GM18951 (cell line): ENCODE data around the gene TMEM242.

Source experiments
- POLR2A ChIP-seq: IDR thresholded peaks from 4 replicates; pipeline ENCODE4 v1.6.1; 2011; ENCODE audit warnings: mild to moderate bottlenecking; ENCODE audit not compliant: insufficient read length, insufficient read depth; ENCODE audit errors: extremely low read depth
- in situ Hi-C: fragments of 300-500 bp; cut with MboI; formaldehyde crosslinking; loops from one replicate; pipeline ENCODE4 v1.12.0; 2022; ENCODE audit warnings: low sequenced_read_pairs, mixed read lengths, inconsistent platforms; ENCODE audit not compliant: unreplicated experiment

Gene TMEM242

DNA sequence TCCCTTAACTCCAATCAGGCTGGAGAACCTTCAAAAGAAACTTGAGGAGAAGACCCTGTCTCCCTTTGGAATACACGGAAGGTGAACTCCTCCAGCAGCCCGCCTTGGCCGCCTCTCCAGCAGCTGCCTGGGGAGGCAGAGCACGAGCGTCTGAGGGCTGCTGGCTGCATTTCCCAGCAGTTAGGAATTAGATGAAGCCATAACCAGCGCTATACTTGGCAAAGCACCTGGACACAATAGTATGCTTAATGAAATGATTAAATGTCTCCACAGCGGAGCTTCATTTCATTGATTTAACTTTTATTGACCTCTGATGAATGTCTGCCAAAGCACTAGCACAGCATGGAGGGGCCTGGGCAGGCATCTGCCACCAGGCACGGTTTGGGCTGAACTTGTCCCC lies 73.5 kb downstream of the TMEM242 start:
- in situ Hi-C loops = no loop called here
- no peak for TF ChIP-seq POLR2A

DNA sequence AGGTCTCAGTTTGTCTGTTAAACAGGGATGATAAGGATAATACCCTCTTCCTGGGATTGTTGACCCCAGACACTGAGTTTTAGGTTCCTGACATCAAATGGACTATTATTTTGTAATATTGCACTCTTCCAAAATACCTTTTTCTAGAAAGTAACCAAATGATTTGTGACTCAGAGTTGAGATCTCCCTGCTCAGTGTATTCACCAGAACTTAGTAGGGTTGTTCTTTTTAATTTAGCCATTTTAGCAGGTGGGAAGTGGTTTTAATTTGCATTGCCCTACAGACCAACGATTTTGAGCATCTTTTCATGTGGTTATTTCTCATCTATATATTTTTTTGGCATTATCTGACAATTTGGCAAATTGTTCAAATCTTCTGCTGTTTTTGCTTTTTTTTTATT lies 75.1 kb downstream of the TMEM242 start:
- TF ChIP-seq POLR2A = no peak
- in situ Hi-C loops = no loop called here

DNA sequence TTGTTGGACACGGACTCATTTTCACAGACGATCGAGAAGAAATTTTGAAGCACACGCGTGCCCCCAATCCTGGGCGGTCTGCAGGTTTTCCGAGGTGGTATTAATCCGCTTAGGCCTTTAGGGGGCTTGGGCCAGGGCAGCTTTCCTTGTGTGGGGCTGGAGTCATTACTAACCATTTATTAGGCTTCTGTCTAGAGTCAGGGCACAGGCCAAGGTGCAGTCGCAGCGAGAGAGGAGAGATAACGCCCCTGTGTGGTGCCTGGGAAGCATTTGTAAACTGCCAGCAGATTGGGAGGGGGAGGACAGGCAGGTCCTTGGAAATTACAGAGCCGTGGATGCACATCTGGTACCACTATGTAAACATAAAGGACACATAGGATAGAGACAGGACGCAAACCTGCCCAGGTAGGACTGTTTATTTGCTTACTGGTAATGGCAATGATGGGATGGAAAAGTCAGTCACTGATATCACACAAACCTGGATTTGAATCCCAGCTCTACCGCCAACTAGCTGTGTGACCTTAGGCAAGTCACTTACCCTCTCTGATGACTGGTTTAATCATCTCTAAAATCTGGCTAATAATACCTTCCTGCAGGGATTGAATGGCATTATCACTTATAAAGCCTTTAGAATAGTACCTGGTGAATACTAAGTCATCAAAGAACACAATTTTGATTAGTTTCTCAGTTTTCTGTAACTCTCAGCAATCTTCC lies 76.4 kb downstream of the TMEM242 start:
- in situ Hi-C loops = no loop called here
- TF ChIP-seq POLR2A = no peak

DNA sequence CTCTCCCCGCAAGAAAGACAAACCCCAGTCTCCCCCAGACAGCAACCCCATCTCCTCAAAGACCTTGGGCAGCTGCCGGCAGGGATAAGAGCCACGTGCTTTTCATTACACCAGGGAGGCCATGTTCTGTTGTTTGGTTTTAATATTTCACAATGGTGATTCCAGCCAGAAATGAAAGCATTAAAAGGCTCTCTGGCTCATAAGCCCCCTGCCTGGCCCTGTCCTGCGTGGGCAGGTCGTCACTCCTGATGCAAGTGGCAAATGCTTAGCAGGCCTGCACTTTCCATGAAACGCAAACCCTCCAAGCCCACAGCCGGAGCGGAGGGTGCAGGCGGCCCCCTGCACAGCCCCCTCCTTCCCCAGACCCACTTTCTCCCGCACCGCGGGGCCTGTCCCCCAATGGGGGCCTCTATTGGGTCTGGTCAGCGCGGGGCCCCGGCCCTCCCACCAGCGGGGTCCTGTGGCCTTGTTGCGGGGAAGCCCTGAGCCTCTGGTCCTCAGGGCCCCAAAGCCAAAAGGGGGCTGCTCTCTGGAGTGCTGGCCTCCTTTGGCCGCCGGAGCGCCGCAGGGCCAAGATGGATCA lies 77.2 kb downstream of the TMEM242 start:
- no peak for TF ChIP-seq POLR2A
- in situ Hi-C loops = no loop called here

DNA sequence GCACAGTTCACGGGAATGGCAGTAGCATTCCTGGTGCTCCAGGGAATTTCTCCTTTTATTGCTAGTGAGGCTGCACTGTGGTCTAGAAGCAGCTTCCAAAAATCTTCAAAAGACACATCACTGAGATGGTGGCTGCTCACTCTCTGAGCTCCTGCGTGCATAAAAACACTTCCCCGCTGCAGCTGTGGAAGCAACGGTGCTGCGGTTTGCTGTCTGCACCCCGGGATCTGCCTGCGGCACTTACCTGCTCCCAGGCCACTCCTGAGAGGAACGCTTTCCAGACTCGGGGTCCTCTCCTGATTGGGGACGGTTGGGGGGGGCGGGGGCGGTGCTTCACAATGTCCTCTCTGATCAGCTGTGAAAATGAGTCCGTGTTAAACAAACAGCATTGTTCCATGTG lies 77.9 kb downstream of the TMEM242 start:
- in situ Hi-C loops = no loop called here
- no peak for TF ChIP-seq POLR2A

DNA sequence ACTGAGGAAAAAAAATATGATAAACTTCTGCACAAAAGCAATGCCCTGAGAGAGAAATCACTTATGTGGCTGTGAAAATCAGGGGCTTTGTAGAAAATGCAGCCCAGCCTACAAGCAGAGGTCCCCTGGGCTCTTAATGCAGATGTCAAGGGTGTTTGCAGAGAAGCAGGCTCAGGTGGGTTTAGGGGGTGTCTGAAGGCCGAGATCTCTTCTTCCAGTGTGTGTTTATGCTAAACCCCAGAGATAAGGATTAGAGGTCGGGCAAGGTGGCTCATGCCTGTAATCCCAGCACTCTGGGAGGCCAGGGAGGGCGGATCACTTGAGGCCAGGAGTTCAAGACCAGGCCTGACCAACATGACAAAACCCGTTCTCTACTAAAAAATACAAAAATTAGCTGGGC lies 78.5 kb downstream of the TMEM242 start:
- no peak for TF ChIP-seq POLR2A
- in situ Hi-C loops = no loop called here

DNA sequence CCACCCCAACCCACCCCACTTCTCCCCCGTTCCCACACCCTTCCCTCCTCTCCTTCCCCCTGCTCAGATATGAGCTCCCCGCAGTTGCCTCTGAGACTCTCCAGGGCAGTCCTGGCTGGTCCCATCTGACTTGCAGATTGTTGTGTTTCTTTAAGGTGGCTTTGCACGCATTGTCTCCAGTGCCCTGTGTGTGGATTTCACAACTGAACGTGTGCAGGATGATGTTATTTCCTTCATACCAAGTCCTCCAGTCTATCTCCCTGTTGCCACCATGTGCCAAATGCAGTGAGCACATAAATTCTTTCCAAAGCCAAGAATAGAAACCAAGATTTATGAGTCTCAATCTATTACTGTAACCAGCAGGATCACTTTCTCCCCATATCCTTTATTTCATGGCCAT lies 79.1 kb downstream of the TMEM242 start:
- TF ChIP-seq POLR2A = no peak
- in situ Hi-C loops = no loop called here

DNA sequence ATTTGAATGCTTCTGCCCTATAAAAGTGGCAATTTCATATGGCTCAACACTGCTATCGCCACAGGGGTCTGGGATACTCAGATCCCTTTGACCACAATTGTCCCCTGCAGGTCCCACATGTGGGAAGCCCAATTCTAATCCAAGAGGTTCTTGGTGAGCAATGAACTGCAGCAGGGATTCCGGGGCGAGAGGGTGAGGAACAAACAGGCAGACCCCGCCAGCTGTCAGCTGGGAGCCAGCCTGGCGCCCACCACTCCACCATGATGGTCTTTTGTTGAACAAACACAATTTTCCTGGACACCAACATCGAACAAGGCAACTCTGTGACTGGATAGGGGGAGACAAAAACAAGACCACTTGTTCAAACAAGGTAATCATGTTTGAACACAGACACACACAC lies 80.5 kb downstream of the TMEM242 start:
- no peak for TF ChIP-seq POLR2A
- in situ Hi-C loops = no loop called here

DNA sequence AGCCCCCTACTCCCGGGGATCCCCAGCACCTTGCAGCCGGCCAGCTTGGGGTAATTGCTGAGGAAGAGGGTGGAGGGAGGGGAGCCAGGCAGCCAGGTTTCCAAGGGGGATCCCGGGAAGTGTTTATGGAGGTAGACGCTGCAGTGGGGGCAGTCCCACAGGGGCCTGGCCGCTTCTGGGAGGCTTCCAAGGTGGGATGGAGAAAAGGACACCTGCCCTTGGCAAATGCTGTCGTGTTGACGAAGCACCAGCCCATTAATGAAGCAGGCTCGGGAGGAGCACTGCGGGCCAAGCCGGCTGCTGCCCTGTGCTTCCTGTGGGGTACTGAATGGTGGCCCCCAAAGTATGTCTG lies 82.4 kb downstream of the TMEM242 start:
- TF ChIP-seq POLR2A = no peak
- in situ Hi-C loops = no loop called here

DNA sequence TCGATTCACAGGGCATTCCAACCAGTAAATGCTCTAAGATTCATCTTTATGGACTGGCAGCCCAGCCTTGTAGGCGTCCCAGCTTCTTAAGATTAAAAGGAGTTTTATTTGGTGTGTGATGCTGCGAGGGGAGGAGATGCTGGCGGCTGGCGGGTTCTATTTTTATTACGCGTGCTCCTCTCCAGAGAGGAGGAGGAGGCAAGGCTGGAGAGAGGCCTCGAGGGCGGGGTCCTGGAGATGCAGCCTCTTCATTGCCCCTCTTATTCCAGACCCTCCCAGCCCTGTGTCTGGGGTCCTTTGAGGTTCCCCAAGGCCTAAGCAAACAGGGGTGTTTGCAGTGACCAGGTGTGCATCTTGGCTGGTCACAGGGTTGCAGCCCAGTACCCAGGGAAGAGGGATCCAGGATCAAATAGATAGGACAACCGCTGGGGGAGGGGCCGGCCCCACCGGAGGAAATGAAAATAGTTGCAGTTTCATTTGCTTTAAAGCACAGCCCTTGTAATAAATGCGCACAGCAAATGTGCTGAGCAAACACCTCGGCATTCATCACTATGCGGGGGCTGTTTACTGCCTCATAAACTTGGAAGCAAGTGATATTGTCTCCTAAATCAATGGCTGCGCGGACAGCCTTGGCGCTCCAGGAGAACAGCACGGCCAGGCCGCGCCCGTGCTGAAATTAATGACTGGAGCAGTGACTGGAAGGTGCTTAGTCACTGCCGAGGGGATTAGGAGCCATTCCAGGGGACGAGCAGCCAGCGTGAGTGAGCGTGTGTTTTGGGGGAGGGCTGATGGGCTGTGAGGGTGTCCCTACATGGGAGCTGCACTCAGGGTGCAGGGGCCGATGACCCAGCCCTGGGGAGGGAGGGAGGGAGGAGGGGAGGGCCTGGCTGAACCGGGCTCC lies 83.0 kb downstream of the TMEM242 start:
- in situ Hi-C loops = no loop called here
- no peak for TF ChIP-seq POLR2A

DNA sequence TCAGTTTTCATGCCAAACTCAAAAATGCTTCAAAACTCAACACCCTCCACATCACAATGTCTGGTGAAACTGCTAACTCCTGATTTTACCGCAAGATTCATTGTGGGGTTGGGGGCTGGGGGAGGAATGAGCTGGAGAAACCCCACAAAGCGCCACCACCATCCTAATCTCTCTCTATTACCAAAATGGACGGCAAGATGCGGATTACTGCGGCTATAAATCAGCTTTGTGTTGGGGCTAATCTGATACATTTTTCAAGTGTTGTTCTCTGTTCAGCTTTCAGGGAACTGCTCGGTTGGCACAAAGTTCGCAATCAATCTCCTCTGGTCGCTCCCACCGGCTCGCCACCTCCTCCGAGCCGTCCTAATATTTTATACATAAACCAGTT lies 83.7 kb downstream of the TMEM242 start:
- in situ Hi-C loops = no loop called here
- no peak for TF ChIP-seq POLR2A
